ENCODE measurements around the gene HHEX. TPM values are rescaled to one million over a fixed set of nuclear protein-coding genes. Genes with fewer than 3 reads are reported as not detected.

HHEX gene
- total RNA-seq, 1 donor from 2014 or later: not detected

DNA sequence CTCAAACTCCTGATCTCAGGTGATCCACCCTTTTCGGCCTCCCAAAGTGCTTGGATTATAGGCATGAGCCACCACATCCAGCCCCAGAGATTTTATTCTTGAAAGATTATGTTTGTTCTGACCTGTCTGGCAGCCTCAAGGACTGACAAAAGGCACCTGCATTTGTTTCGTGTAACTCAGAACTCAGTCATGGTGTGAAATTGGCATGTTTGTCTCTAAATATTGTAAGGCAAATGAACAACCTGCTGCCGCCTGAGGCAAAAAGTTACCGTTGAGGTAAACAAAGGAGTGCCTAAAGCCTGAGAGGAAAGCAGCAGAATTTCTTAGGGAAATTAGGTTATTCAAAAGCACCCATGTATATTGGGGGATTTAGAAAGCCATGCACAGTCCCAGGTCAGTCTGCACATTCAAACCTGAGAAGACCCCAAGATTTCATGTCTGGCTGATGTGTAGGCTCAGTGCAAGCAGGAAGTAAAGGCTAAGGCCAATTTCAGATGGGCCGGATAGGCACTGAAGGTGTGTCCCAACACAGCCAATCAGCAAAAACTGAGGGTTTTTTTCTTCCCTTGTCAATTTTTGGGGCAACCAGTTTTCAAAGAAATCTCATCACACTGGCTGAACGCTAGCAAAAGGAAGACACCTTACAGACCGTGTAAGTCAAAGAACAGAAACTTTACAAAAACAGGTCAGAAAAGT lies 33.3 kb upstream of the HHEX start:
- no peak overlapping the region for H2AFZ ChIP-seq (ENCODE audit: low read depth, low read length)
- no peaks in the 10 kb centered on the region for H3K4me1 ChIP-seq (ENCODE audit: insufficient read depth, low read length)
- no peaks in the 10 kb centered on the region for H3K9me3 ChIP-seq (ENCODE audit: insufficient read depth, low read depth, low read length)
- H4K20me1 ChIP-seq (ENCODE audit: insufficient read depth, low read length): no peaks in the 10 kb centered on the region
- no peak overlapping the region for H3K4me2 ChIP-seq (ENCODE audit: low read length)
- H3K36me3 Mint-ChIP-seq (ENCODE audit: low read depth, unreplicated experiment): no peaks in the 10 kb centered on the region
- no peak overlapping the region for H3K9ac ChIP-seq (ENCODE audit: low read length)
- H3K27me3 Mint-ChIP-seq (ENCODE audit: low read depth, unreplicated experiment): no peaks in the 10 kb centered on the region
- H3K4me3 ChIP-seq (ENCODE audit: insufficient read depth, low read depth, low read length): no peak overlapping the region
- no peak overlapping the region for H3K27ac Mint-ChIP-seq (ENCODE audit: unreplicated experiment)
- peaks cover 11% of the 10 kb centered on the region for H3K36me3 ChIP-seq (ENCODE audit: insufficient read depth, low read length)
- H3K79me2 ChIP-seq (ENCODE audit: insufficient read depth, low read length): no peaks in the 10 kb centered on the region
- peaks cover 4% of the 10 kb centered on the region for H3K9me3 Mint-ChIP-seq (ENCODE audit: unreplicated experiment)
- DNase-seq (ENCODE audit: low read depth): no peak
- H3K4me3 Mint-ChIP-seq (ENCODE audit: unreplicated experiment): no peak overlapping the region
- no peak overlapping the region for H3K27ac ChIP-seq (ENCODE audit: low read depth, low read length)
- H3K27me3 ChIP-seq (ENCODE audit: insufficient read depth, low read length): no peaks in the 10 kb centered on the region
- FAIRE-seq: no peak
- no peaks in the 10 kb centered on the region for H3K4me1 Mint-ChIP-seq (ENCODE audit: low read depth, unreplicated experiment)
- TF ChIP-seq EZH2 (IDR thresholded peaks at IDR 0.05; ENCODE audit: insufficient read depth, low read length): no peak

DNA sequence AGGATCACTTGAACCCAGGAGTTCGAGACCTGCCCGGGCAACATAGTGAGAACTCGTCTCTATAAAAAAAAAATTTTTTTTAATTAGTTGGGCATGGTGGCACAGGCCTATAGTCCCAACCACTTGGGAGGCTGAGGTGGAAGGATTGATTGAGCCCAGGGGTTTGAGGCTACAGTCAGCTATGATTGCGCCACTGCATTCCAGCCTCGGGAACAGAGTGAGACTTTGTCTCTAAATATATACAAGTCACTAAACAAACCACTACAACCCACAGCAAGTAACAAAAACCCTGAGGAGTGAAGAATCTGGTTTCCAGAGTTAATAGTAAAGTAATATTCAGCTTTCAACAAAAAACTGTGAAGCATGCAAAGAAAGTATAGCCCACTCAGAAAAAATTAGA lies 32.7 kb upstream of the HHEX start:
- Histone ChIP-seq H3K9me3 (ENCODE audit: insufficient read depth, low read depth, low read length) (no peaks in the 10 kb centered on the region), H3K27ac (ENCODE audit: low read depth, low read length) (no peak overlapping the region), H3K9ac (ENCODE audit: low read length) (no peak overlapping the region), H3K4me1 (ENCODE audit: insufficient read depth, low read length) (no peaks in the 10 kb centered on the region), H4K20me1 (ENCODE audit: insufficient read depth, low read length) (no peaks in the 10 kb centered on the region), H3K36me3 (ENCODE audit: insufficient read depth, low read length) (peaks cover 11% of the 10 kb centered on the region), H3K27me3 (ENCODE audit: insufficient read depth, low read length) (no peaks in the 10 kb centered on the region), H3K79me2 (ENCODE audit: insufficient read depth, low read length) (no peaks in the 10 kb centered on the region), H3K4me2 (ENCODE audit: low read length) (no peak overlapping the region), H2AFZ (ENCODE audit: low read depth, low read length) (no peak overlapping the region), H3K4me3 (ENCODE audit: insufficient read depth, low read depth, low read length) (no peak overlapping the region)
- no peak overlapping the region for H3K27ac Mint-ChIP-seq (ENCODE audit: unreplicated experiment)
- no peaks in the 10 kb centered on the region for H3K36me3 Mint-ChIP-seq (ENCODE audit: low read depth, unreplicated experiment)
- DNase-seq (ENCODE audit: low read depth) (no peak), FAIRE-seq (no peak)
- TF ChIP-seq EZH2 (IDR thresholded peaks at IDR 0.05; ENCODE audit: insufficient read depth, low read length) (no peak), CTCF (IDR thresholded peaks at IDR 0.05; ENCODE audit: insufficient read depth, low read depth, low read length) (no peak)
- no peaks in the 10 kb centered on the region for H3K27me3 Mint-ChIP-seq (ENCODE audit: low read depth, unreplicated experiment)
- peaks cover 4% of the 10 kb centered on the region for H3K9me3 Mint-ChIP-seq (ENCODE audit: unreplicated experiment)
- H3K4me1 Mint-ChIP-seq (ENCODE audit: low read depth, unreplicated experiment): no peaks in the 10 kb centered on the region
- no peak overlapping the region for H3K4me3 Mint-ChIP-seq (ENCODE audit: unreplicated experiment)

DNA sequence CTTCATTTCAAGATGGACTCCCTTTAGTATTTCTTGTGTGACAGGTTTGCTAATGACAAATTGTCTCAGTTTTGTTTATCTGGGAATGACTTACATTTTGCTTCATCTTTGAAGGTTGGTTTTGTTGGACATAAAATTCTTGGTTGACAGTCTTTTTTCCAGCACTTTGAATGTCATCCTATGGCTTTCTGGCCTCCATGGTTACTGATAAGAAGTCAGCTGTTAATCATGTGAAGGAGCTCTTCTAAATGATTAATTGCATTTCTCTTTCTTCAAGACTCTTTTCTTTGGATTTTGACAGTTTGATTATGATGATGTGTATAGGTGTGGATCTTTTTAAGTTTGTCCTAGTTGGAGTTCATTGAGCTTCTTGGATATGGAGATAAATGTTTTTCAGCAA lies 26.9 kb upstream of the HHEX start:
- H3K27ac Mint-ChIP-seq (ENCODE audit: unreplicated experiment): no peak overlapping the region
- TF ChIP-seq EZH2 (IDR thresholded peaks at IDR 0.05; ENCODE audit: insufficient read depth, low read length) (no peak), CTCF (IDR thresholded peaks at IDR 0.05; ENCODE audit: insufficient read depth, low read depth, low read length) (no peak)
- H3K4me3 ChIP-seq (ENCODE audit: insufficient read depth, low read depth, low read length): no peak overlapping the region
- H3K36me3 Mint-ChIP-seq (ENCODE audit: low read depth, unreplicated experiment): no peaks in the 10 kb centered on the region
- peaks cover 4% of the 10 kb centered on the region for H3K9me3 Mint-ChIP-seq (ENCODE audit: unreplicated experiment)
- no peak for DNase-seq (ENCODE audit: low read depth)
- H3K4me1 ChIP-seq (ENCODE audit: insufficient read depth, low read length): no peaks in the 10 kb centered on the region
- no peak overlapping the region for H3K4me3 Mint-ChIP-seq (ENCODE audit: unreplicated experiment)
- no peaks in the 10 kb centered on the region for H3K9me3 ChIP-seq (ENCODE audit: insufficient read depth, low read depth, low read length)
- FAIRE-seq: no peak
- no peak overlapping the region for H3K27ac ChIP-seq (ENCODE audit: low read depth, low read length)
- H3K4me2 ChIP-seq (ENCODE audit: low read length): no peak overlapping the region
- H3K4me1 Mint-ChIP-seq (ENCODE audit: low read depth, unreplicated experiment): no peaks in the 10 kb centered on the region
- H2AFZ ChIP-seq (ENCODE audit: low read depth, low read length): no peak overlapping the region
- no peak overlapping the region for H3K9ac ChIP-seq (ENCODE audit: low read length)
- no peaks in the 10 kb centered on the region for H3K79me2 ChIP-seq (ENCODE audit: insufficient read depth, low read length)
- no peaks in the 10 kb centered on the region for H3K27me3 ChIP-seq (ENCODE audit: insufficient read depth, low read length)
- H4K20me1 ChIP-seq (ENCODE audit: insufficient read depth, low read length): no peaks in the 10 kb centered on the region
- no peaks in the 10 kb centered on the region for H3K27me3 Mint-ChIP-seq (ENCODE audit: low read depth, unreplicated experiment)
- H3K36me3 ChIP-seq (ENCODE audit: insufficient read depth, low read length): no peaks in the 10 kb centered on the region

Data from astrocyte (in vitro differentiated cells and primary cell).